ENCODE results near the gene MKNK1.

The MKNK1 gene

DNA sequence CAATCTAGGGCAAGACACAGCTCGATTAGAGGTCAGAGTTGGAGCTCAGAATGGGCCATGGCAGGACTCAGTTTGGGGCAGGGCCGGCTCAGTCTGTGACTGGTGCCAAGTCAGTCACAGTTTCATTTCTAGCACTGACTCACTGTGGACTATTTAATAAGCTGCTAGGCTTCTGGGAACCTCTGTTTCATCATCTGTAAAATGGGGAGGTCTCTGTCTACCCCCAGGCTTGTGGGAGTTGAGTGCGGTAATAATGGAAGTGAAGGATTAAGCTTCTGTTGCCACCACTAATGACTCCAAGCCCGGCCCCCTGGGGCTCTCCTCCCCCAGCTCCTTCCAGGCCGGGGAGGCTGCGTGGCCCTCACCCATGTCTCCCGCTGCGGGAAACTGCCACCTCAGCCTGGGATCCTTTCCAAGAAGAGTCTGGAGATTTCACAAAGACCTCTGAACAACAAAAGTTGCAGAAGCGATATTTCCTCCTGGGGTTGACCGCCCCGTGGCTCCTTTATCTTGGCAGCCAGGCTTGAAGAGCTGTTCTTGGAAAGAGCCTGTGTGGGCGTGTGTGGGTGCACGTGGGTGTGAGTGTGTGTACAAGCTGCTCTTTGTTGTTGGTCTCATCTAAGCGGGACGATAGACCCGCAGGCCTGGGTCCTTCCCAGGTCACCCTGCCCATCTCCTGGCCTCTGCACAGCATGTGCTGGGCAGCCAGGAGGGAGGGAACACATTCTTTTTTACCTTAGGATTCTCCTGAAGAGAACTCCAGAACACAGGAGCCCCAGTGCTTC is 81.7 kb downstream of the MKNK1 start:
- peak; percentile 92 for DNase-seq (ENCODE audit: low spot score)

DNA sequence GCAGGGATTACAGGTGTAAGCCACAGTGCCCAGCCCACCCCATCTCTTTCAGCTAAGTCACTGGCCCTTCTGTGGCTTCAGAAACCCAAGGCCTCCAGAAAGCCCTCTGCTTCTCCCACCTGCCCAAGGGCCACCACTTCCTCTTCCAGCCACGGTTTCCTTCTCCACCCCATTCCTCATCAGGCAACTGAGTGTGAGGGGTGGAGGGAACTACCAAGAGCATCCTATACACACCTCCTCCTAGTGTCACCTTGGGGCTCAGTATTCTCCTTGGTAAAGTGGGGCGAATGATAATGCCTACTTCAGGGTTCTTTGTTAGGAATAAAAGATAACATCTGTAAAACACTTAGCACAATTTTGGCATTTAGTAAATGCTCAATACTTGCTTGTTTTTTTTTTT is 82.7 kb downstream of the MKNK1 start:
- DNase-seq (ENCODE audit: low spot score): no peak

DNA sequence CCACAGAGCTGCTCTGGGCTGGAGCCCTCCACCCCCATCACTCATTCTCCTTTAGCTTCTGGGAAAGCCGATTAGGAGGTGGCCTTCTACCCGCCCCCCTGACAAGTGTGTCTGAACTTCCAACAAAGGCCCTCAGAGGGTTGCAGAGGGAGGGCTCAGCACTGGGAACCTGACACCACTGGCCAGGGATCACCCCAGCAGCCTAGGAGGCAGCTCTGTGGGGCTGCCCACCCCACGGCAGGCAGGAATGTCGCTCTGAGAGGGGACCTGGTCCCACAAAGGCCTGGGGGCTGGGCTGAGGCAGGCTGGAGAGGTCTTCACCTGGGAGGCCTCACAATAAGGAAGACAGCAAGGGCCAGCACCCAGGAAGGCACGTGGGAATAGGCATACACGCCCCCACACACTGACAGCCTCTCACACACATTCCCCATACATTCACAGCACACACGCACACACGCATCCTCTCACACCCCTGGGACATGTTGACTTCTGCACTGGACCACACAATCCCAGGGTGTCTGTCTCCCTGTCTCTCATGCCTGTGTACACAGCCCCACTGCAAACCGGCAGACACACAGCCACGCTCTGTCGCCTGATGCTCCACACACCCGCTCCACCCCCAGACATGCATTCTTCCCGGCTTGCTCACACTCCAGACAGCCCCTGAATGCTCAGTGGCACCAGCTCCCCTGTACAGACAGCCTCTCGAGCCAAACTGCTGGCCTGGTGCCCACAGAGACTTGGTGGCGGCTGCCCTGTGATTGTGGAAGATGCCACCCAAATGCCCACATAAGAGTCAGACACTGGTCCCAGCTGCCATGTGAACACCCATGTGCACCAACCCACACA is 83.8 kb downstream of the MKNK1 start:
- DNase-seq (ENCODE audit: low spot score): peak; percentile 93

DNA sequence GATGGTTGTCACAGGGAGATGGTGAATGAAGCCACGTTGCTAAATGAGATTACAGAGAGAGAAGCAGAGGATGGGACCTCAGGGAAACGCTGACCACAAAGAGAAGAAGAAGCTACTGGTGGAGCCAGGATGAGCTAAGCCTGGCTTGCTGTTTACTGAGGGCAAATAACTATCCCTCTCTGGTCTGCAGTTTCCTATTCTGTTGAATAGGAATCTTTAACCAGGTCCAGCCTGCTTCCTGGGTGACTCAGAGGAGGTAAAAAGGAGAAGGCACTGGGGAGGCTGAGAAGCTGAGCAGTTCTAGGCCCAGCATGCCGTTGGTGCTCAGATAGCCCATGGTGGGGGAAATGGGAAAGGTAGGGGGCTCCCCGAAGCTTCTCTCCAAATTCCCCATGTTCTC is 84.9 kb downstream of the MKNK1 start:
- DNase-seq (ENCODE audit: low spot score): peak; percentile 72

DNA sequence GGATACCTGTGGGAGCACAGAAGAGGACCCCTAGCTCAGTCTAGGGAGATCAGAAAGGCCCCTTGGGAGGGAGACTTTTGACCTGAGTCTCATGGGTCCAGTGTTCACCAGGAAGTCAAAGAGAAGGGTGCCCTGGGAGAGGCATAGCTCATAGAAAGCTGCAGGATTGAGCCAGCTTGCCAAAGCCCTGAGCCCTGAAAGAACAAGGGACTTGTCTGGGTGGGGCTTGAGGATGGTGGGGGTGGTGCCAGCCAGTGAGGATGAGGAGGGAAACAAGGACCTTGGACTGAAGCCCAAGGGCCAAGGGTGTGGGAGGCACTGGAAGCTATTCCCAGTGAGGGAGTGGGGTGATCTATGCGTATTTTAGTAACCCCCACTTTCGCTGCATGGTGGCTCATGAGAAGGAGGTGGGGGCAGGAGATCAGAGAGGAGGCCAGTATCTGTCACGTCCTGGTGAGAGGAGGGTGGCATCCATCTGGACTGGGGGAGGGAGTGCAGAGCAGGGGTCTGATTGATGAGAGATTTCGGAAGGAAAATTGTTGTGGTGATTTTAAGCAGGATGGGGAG is 86.1 kb downstream of the MKNK1 start:
- DNase-seq (ENCODE audit: low spot score): no peak

DNA sequence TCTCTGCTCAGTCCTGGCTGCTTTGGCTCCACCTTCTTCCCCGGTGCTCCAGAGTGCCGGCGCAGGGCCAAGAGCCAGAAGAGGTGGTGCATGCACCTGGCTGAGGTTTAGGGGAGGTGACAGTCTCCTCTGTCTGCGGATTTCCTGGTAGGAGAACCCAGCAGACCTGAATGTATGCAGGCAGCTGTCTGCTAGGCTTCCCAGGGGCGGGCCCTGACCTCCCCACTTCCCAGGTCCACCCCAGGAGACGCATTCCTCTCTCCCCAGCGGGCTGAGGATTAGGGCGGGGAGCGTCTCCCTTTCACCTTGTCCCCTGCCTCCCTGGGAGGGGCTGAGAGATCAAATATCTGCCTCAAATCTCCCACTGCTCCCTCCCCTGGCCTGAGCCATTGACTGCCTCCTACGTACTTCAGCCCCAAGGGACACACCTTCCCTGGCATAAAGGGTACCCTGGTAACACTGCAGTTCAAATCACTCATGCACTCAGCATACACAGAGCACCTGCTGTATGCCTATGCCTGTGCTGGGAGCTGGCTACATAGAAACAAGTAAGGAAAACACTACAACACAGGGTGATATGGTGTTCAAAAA is 87.0 kb downstream of the MKNK1 start:
- peak; percentile 90 for DNase-seq (ENCODE audit: low spot score)

DNA sequence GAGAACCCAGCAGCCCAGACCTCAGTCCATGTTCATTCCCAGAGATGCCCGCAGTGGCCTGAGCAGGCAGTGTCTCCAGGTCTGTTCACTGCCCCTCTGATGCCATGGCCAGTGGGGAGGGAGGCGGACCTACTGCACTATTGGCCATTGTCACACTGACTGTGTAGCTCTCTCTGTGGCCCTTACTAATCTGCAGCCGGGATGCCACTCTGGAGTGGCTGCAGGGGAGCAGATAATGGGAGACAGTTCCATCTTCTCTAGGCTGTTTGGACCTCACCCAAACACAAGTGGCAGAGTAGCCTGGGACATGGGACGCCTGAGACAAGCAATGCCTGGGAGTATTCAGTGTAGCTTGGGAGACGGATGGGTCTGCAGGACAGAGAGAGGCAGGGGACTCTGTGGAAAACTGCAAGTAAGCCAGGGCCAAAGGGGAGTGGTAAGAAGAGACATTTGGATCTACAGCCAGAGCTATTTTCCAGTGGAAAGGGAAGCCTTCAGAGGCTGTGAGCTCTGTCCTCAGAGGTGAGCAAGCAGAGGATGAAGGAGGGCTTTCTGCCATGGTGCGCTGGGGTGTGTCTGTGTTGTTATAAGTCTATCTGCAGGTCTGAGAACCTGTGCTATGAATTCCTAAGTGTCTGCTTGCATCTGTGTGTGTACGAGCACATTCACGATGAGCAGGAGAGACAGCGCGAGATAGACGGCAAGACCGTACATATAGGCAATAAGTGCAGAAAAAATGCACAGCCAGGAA is 87.7 kb downstream of the MKNK1 start:
- DNase-seq (ENCODE audit: low spot score): no peak

DNA sequence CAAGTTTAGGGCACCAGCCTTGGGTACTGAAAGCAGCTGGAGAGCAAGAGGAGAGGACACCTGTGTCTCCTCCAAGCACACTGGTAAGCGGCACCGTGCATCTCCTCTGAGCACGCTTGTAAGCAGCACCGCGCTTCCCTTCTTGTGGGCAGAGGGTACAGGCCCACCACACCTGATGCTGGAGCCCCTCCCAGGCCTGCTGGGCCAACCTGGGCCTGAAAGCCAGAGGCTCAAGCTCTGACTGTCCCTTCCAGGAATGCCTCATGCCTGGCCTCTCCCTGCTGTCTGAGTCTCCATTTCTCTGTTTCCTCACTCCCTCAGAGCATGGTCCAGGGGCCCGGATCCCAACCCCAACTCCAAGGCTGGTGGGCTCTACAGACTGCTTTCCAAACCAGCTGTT is 88.5 kb downstream of the MKNK1 start:
- no peak for DNase-seq (ENCODE audit: low spot score)

DNA sequence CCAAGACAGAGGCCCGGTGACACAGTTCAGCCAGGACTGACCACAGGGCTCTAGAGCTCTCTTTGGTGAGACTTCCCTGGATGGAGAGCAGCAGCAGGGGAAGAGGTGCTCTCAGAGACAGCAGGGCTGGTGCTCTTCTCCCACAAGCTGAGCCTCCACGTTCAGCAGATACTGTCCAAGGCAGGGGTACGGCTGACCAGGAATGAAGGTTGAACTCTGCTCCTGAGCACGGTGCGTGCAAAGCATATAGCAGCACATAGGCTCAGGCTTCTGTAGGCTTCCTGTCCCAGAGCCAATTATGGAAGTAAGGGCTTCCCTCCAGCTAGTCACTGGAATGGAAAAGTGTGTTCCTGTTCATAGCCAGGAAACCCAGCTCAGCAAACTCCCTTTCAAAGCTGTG is 90.5 kb downstream of the MKNK1 start:
- no peak for DNase-seq (ENCODE audit: low spot score)

DNA sequence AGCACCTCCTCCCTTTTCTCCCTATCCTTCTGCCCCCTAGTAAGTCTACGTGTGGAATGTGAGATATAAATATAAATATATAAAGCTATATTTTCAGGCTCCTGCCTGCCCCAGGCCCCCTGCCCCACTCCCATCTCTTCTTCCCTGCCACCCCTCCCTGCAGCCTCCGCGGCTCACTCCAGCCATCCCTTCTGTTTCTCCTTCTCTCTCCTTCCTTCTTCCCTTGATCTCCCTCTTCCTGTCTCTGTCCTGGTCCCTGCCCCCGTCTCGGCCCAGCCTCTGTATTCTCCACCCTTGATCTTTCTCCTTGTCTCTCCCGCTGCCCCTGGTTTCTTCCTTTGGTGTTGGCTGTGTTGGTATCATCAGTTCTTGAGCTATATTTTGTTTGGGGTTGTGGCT is 91.3 kb downstream of the MKNK1 start:
- no peak for DNase-seq (ENCODE audit: low spot score)

DNA sequence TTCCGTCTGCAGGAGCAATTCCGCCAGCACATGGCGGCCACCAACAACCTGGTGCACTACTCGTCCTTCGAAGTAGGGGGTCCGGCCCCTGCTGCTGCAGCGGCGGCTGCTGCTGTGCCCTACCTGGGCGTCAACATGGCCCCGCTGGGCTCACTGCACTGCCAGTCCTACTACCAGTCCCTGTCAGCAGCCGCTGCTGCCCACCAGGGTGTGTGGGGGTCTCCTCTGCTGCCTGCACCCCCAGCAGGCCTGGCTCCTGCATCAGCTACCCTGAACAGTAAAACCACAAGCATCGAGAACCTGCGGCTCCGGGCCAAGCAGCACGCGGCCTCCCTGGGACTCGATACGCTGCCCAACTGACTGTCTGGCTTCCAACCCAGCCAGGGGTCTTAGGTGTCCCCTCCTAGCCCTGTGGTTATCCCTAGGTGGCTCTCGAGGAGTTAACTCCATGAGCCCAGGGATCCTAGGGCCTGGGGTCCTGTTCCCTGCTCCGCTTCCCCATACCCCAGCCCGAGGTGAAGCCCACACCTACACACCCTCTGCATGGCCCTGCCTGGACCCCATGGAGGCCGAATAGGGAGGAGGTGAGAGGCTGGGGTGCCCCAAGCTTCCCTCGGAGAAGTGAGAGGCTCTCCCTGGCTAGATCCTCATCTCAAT is 91.8 kb downstream of the MKNK1 start:
- DNase-seq (ENCODE audit: low spot score): no peak

DNA sequence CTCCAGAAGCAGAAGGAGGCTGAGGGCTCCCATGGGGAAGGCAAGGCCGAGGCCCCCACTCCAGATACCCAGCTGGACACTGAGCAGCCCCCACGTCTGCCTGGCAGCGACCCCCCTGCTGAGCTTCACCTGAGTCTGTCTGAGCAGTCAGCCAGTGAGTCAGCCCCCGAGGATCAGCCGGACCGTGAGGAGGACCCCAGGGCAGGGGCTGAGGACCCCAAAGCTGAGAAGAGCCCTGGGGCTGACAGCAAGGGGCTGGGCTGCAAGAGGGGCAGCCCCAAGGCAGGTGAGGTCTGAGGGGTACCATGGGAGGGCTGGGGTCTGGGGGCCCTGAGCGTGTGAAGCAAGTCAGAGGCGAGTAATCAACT is 93.1 kb downstream of the MKNK1 start:
- no peak for DNase-seq (ENCODE audit: low spot score)

DNA sequence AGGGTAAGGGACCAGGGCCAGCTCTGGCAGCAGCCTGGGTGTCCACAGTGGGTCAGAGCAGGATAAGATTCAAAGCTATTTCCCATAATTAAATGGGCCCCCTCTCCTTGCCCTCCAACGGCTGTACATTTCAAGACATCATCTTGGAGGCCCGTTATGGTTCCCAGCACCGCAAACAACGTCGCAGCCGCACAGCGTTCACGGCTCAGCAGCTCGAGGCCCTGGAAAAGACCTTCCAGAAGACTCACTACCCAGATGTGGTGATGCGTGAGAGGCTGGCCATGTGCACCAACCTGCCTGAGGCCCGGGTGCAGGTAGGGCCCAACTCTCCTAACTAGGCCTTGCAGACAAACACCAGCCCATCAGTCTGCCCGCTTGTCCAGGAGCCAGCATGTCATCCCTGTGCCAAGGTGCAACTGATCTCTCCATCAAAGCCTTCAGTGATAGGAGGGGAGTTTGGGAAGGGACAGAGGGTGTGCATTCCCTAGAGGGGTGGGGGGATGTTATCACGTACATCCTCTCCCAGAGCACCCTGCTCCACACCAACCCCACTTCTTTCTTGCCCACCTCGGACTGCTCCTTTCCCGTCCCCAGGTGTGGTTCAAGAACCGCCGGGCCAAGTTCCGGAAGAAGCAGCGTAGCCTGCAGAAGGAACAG is 93.6 kb downstream of the MKNK1 start:
- no peak for DNase-seq (ENCODE audit: low spot score)

DNA sequence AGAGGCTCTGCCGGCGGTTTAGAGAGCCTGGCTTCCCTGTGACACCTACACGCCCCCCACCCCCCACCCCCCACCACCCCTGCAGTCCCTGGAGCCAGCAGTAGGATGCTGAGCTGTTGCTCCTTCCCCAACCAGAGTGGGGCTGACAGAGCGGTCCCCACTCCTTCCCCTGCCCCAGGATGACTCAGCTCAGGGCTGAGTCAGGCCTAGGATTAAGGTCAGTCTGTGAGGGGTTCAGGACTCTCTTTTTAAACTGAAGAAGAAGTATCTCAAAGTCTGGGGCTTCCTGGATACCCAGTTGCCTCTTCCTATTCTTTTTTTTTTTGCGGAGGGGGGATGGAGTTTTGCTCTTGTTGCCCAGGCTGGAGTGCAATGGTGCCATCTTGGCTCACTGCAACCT is 95.3 kb downstream of the MKNK1 start:
- no peak for DNase-seq (ENCODE audit: low spot score)

Data from kidney tubule cell (primary cell).